H1 (cell line): ENCODE measurements around the gene PID1. TPM values are rescaled to one million over a fixed set of nuclear protein-coding genes. Genes with fewer than 3 reads are reported as not detected.

Experiments used
- BRCA1 ChIP-seq: IDR thresholded peaks from 2 replicates; pipeline ENCODE4 v1.6.1; 2012; ENCODE audit warnings: low read depth, low read length, improper control_type of control experiment
- CHD2 ChIP-seq: IDR thresholded peaks from 2 replicates; pipeline ENCODE4 v1.6.1; 2012; ENCODE audit warnings: low read length, improper control_type of control experiment
- FOSL1 ChIP-seq: IDR thresholded peaks from 2 replicates; pipeline ENCODE4 v1.6.1; 2011; ENCODE audit warnings: mild to moderate bottlenecking, low read depth, low read length, moderate library complexity; ENCODE audit not compliant: insufficient read depth
- RNF2 ChIP-seq: fragments of 200-900, 300-1000 bp; sonication (generic); IDR thresholded peaks from 2 replicates; pipeline ENCODE4 v1.7.1; 2016; ENCODE audit warnings: borderline replicate concordance, low read depth, mild to moderate bottlenecking, antibody characterized with exemption, low read length; ENCODE audit not compliant: poor library complexity, severe bottlenecking; ENCODE audit errors: missing control alignments
- TBP ChIP-seq: IDR thresholded peaks from 2 replicates; pipeline ENCODE4 v1.6.1; 2011; ENCODE audit warnings: low read depth, low read length, improper control_type of control experiment
- polyA plus RNA-seq, 7 experiments: library from polyadenylated mRNA; depleted of rRNA in 3 of 7; stranded (reverse) in 5 of 7; unstranded in 2 of 7; fragments of >200 nt in 5 of 7; fragments of 200-250 nt in 2 of 7; gene quantifications; 1 replicate in 5 of 7; 2 replicates in 1 of 7; 4 replicates in 1 of 7; pipeline versions ENCODE4 v1.2.1 to v1.2.3, GENCODE V29; 2011 to 2013; ENCODE audit warnings: missing spikeins in 2 of 7, mixed read lengths in 2 of 7
- total RNA-seq: library from RNA; stranded (reverse); fragmentation: NEBNext Ultra II Directional; extraction: Animal tissue kit (Norgen Biotek cat#: 25700); gene quantifications from 2 replicates; pipeline ENCODE4 v1.2.1, GENCODE V29; 2021
- TF ChIP-seq, protein P1 (sequence below), 3 experiments: IDR thresholded peaks; 1 replicate in 2 of 3; 2 replicates in 1 of 3; pipeline versions ENCODE4 v1.5.1 to v1.6.1; 2011; ENCODE audit warnings: low read length in 3 of 3, mild to moderate bottlenecking in 3 of 3, inconsistent platforms in 2 of 3, low read depth in 1 of 3, moderate library complexity in 1 of 3; ENCODE audit not compliant: insufficient read depth in 1 of 3; ENCODE audit errors: control extremely low read depth in 1 of 3

Gene PID1
- total and polyA plus RNA-seq, 2 of the 8 experiments (the other 6 are each of a cell fraction or from before 2014, with no cell fraction given) = 1.5 to 3.3 TPM

DNA sequence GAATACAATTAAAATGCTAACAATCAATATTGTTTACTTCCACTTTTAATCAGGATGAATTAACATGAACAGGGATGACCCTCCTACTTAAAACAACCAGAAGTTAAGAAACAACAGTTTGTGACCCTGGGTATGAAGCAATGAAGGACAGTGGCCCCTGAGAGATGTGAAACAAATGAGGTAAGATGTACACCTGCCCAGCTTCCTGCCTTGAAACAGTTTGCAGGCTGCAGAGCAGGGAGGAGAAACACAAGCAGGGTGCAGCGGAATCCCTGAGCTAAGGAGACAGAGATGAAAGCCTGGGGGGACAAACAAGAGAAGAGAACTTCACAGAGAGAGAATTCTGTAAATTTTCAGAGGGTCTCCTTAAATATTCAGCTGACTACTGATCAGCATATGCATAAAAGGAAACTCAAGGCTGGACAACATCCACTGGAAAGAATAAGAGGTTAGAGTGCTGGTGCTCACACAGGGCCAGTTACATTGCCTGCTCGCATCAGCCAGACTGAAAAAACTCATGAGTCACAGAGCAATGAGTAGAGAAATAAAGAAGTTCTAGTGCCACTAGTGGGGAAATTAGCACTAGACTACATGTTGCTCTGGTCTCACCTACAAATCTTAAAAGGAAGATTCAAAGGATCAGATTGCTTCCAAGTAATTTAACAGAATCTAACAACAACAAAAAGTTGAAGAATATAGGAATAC lies 106.4 kb downstream of the PID1 start (continued):
- TF ChIP-seq BRCA1 (no peak), RNF2 (no peak), TBP (no peak), CHD2 (no peak), FOSL1 (no peak)
- TF ChIP-seq, protein P1, sequence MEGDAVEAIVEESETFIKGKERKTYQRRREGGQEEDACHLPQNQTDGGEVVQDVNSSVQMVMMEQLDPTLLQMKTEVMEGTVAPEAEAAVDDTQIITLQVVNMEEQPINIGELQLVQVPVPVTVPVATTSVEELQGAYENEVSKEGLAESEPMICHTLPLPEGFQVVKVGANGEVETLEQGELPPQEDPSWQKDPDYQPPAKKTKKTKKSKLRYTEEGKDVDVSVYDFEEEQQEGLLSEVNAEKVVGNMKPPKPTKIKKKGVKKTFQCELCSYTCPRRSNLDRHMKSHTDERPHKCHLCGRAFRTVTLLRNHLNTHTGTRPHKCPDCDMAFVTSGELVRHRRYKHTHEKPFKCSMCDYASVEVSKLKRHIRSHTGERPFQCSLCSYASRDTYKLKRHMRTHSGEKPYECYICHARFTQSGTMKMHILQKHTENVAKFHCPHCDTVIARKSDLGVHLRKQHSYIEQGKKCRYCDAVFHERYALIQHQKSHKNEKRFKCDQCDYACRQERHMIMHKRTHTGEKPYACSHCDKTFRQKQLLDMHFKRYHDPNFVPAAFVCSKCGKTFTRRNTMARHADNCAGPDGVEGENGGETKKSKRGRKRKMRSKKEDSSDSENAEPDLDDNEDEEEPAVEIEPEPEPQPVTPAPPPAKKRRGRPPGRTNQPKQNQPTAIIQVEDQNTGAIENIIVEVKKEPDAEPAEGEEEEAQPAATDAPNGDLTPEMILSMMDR (IDR thresholded peaks at IDR 0.05; ENCODE audit: control extremely low read depth in 1 of 3, insufficient read depth in 1 of 3, low read depth in 1 of 3, low read length in 3 of 3) = no peak
